H9 (cell line): ENCODE data around the gene BRMS1L. TPM values are rescaled to one million over a fixed set of nuclear protein-coding genes. Genes with fewer than 3 reads are reported as not detected.

Source experiments
- DNase-seq: peaks from one replicate; pipeline ENCODE4 v3.0.0-alpha.2; 2017
- H2AFZ ChIP-seq: one replicate; pipeline ENCODE4 v1.6.1; 2013; ENCODE audit warnings: mild to moderate bottlenecking, low read length, control low read depth, moderate library complexity
- H2AK5ac ChIP-seq: 2 replicates; pipeline ENCODE4 v1.6.1; 2013; ENCODE audit warnings: low read length, control low read depth, mixed read lengths; ENCODE audit not compliant: insufficient read length
- H2BK120ac ChIP-seq: one replicate; pipeline ENCODE4 v1.6.1; 2013; ENCODE audit warnings: low read depth, mild to moderate bottlenecking, low read length, control low read depth, inconsistent platforms; ENCODE audit not compliant: poor library complexity, severe bottlenecking
- H2BK12ac ChIP-seq: 2 replicates; pipeline ENCODE4 v1.6.1; 2013; ENCODE audit warnings: low read length, control low read depth, mixed read lengths, low read depth; ENCODE audit not compliant: insufficient read length
- H2BK15ac ChIP-seq: 2 replicates; pipeline ENCODE4 v1.6.1; 2013; ENCODE audit warnings: low read depth, low read length, control low read depth
- H2BK20ac ChIP-seq: one replicate; pipeline ENCODE4 v1.6.1; 2013; ENCODE audit warnings: low read depth, mild to moderate bottlenecking, low read length, control low read depth, inconsistent platforms; ENCODE audit not compliant: poor library complexity, severe bottlenecking
- H2BK5ac ChIP-seq: 2 replicates; pipeline ENCODE4 v1.6.1; 2013; ENCODE audit warnings: low read length, control low read depth, mixed read lengths; ENCODE audit not compliant: insufficient read length
- H3K14ac ChIP-seq: 2 replicates; pipeline ENCODE4 v1.6.1; 2013; ENCODE audit warnings: low read length, control low read depth; ENCODE audit not compliant: insufficient read depth
- H3K18ac ChIP-seq: 2 replicates; pipeline ENCODE4 v1.6.1; 2013; ENCODE audit warnings: low read depth, mild to moderate bottlenecking, mixed read lengths, low read length, control low read depth; ENCODE audit not compliant: insufficient read length
- H3K23ac ChIP-seq: 2 replicates; pipeline ENCODE4 v1.6.1; 2013; ENCODE audit warnings: low read length, control low read depth, mixed read lengths, low read depth; ENCODE audit not compliant: insufficient read length
- H3K23me2 ChIP-seq: 2 replicates; pipeline ENCODE4 v1.6.1; 2013; ENCODE audit warnings: low read depth, mild to moderate bottlenecking, mixed read lengths, low read length, control low read depth; ENCODE audit not compliant: insufficient read length, poor library complexity, severe bottlenecking
- H3K27ac ChIP-seq: 2 replicates; pipeline ENCODE4 v1.5.1; 2013; ENCODE audit warnings: low read length, control low read depth, mixed read lengths, low read depth; ENCODE audit not compliant: insufficient read length
- H3K27me3 ChIP-seq: 2 replicates; pipeline ENCODE4 v1.6.1; 2013; ENCODE audit warnings: low read length, control low read depth, inconsistent platforms; ENCODE audit not compliant: insufficient read depth
- H3K4ac ChIP-seq: 2 replicates; pipeline ENCODE4 v1.6.1; 2013; ENCODE audit warnings: low read depth, mild to moderate bottlenecking, control low read depth, inconsistent platforms, low read length, moderate library complexity
- H3K4me1 ChIP-seq: 2 replicates; pipeline ENCODE4 v1.6.1; 2013; ENCODE audit warnings: low read length, control low read depth, inconsistent platforms; ENCODE audit not compliant: insufficient read depth
- H3K4me2 ChIP-seq: 2 replicates; pipeline ENCODE4 v1.6.1; 2013; ENCODE audit warnings: low read length, control low read depth, mixed read lengths; ENCODE audit not compliant: insufficient read length, insufficient read depth
- H3K56ac ChIP-seq: 2 replicates; pipeline ENCODE4 v1.6.1; 2013; ENCODE audit warnings: low read depth, mild to moderate bottlenecking, mixed read lengths, low read length, control low read depth; ENCODE audit not compliant: insufficient read length
- H3K79me1 ChIP-seq: 2 replicates; pipeline ENCODE4 v1.6.1; 2013; ENCODE audit warnings: low read depth, mild to moderate bottlenecking, moderate library complexity, low read length, control low read depth, inconsistent platforms; ENCODE audit not compliant: insufficient read depth, poor library complexity, severe bottlenecking
- H3K79me2 ChIP-seq: 2 replicates; pipeline ENCODE4 v1.6.1; 2013; ENCODE audit warnings: low read length, control low read depth, inconsistent platforms; ENCODE audit not compliant: insufficient read depth
- H3K9ac ChIP-seq: 2 replicates; pipeline ENCODE4 v1.6.1; 2013; ENCODE audit warnings: low read length, control low read depth, mixed read lengths; ENCODE audit not compliant: insufficient read length; ENCODE audit errors: extremely low read depth
- H3K9me3 ChIP-seq: one replicate; pipeline ENCODE4 v1.6.1; 2013; ENCODE audit warnings: low read depth, low read length, inconsistent platforms; ENCODE audit not compliant: control insufficient read depth
- H3T11ph ChIP-seq: one replicate; pipeline ENCODE4 v1.6.1; 2013; ENCODE audit warnings: mild to moderate bottlenecking, low read length, control low read depth, inconsistent platforms
- H4K20me1 ChIP-seq: one replicate; pipeline ENCODE4 v1.6.1; 2013; ENCODE audit not compliant: control insufficient read depth, insufficient read length, insufficient read depth
- H4K5ac ChIP-seq: 2 replicates; pipeline ENCODE4 v1.6.1; 2013; ENCODE audit warnings: low read depth, mild to moderate bottlenecking, mixed read lengths, low read length, control low read depth; ENCODE audit not compliant: insufficient read length
- H4K8ac ChIP-seq: replicated peaks from 2 replicates; pipeline ENCODE4 v1.6.1; 2013; ENCODE audit warnings: low read length, control low read depth, mixed read lengths, low read depth; ENCODE audit not compliant: insufficient read length
- H4K91ac ChIP-seq: 2 replicates; pipeline ENCODE4 v1.6.1; 2013; ENCODE audit warnings: low read depth, mild to moderate bottlenecking, moderate library complexity, mixed read lengths, low read length, control low read depth; ENCODE audit not compliant: insufficient read length
- H3K27ac Mint-ChIP-seq, 3 experiments: 2 replicates in 2 of 3; 3 replicates in 1 of 3; pipeline ENCODE4 v1.8.0; 2020 to 2021; ENCODE audit warnings: mixed read lengths in 3 of 3, mild to moderate bottlenecking in 1 of 3, moderate library complexity in 1 of 3
- H3K27me3 Mint-ChIP-seq: 2 replicates; pipeline ENCODE4 v1.8.0; 2021; ENCODE audit warnings: low read depth, mild to moderate bottlenecking, moderate library complexity, mixed read lengths
- H3K36me3 Mint-ChIP-seq, 3 experiments: 2 replicates in 2 of 3; 3 replicates in 1 of 3; pipeline ENCODE4 v1.8.0; 2020 to 2021; ENCODE audit warnings: low read depth in 3 of 3, mixed read lengths in 3 of 3; ENCODE audit not compliant: insufficient read depth in 1 of 3
- H3K4me1 Mint-ChIP-seq, 2 experiments: 2 replicates each; pipeline ENCODE4 v1.8.0; 2020; ENCODE audit warnings: mixed read lengths in 2 of 2
- H3K4me3 Mint-ChIP-seq, 2 experiments: 2 replicates in 1 of 2; 3 replicates in 1 of 2; pipeline ENCODE4 v1.8.0; 2020 to 2021; ENCODE audit warnings: mild to moderate bottlenecking in 2 of 2, mixed read lengths in 2 of 2, moderate library complexity in 1 of 2
- H3K9me3 Mint-ChIP-seq, 2 experiments: 2 replicates in 1 of 2; 3 replicates in 1 of 2; pipeline ENCODE4 v1.8.0; 2020; ENCODE audit warnings: mild to moderate bottlenecking in 2 of 2, mixed read lengths in 2 of 2, moderate library complexity in 1 of 2
- CTCF ChIP-seq: fragments of 200-600 bp; sonication (generic); conservative IDR thresholded peaks from 3 replicates; pipeline ENCODE4 v1.8.0; 2021; ENCODE audit warnings: antibody characterized with exemption, mild to moderate bottlenecking
- WGBS: extraction: QIAGEN DNeasy Blood & Tissue Kit; methylation state at CpG from one replicate; pipeline ENCODE4 v1.1.7; 2013; ENCODE audit warnings: missing lambda C conversion rate, low lambda C conversion rate, mixed read lengths; ENCODE audit not compliant: insufficient read length; ENCODE audit errors: extremely low coverage; 5-methylcytosine and 5-hydroxymethylcytosine counted together
- total RNA-seq: library from RNA; stranded (reverse); gene quantifications from 2 replicates; pipeline ENCODE4 v1.2.1, GENCODE V29; 2021

Gene BRMS1L
- total RNA-seq, 1 experiment from 2014 or later: 12.9 TPM

DNA sequence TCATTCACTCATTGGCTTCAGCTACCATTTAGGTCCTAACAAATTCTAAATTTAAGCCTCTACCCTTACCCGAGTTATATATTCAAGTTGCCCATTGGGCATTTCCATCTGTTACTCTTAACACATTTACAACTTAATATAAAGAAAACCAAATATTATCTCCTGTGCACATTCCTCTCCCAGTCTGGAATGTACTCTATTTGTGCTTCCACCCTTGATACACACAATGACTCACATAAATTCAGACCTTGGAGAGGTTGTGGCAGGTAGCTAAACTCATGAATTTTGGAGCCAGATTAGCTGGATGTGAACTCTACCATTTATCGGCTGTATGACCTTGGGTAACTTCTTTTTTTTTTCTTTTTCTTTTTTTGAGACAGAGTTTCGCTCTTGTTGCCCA is 51.1 kb downstream of the BRMS1L start:
- no peak overlapping the region for H3K4ac ChIP-seq
- no peak overlapping the region for H3K23ac ChIP-seq
- no peak overlapping the region for H2BK120ac ChIP-seq
- no peak overlapping the region for H4K5ac ChIP-seq
- H3K4me1 ChIP-seq: no peaks in the 10 kb centered on the region
- no peaks in the 10 kb centered on the region for H3K23me2 ChIP-seq
- H3K9me3 ChIP-seq: no peaks in the 10 kb centered on the region
- Mint-ChIP-seq H3K36me3 (no peaks in the 10 kb centered on the region), H3K4me3 (no peak overlapping the region), H3K4me1 (no peaks in the 10 kb centered on the region), H3K27ac (no peak overlapping the region), H3K27me3 (no peaks in the 10 kb centered on the region), H3K9me3 (0 out of 5 replicates have a peak, but pooled peaks cover 0 to 1% of the 10 kb centered on the region in 2 experiments)
- H3K79me2 ChIP-seq: no peaks in the 10 kb centered on the region
- no peak overlapping the region for H3K27ac ChIP-seq
- no peak overlapping the region for H3T11ph ChIP-seq
- no peak overlapping the region for H3K4me2 ChIP-seq
- no peak overlapping the region for H2AFZ ChIP-seq
- no peak overlapping the region for H2BK20ac ChIP-seq
- no peak overlapping the region for H2BK15ac ChIP-seq
- no peak overlapping the region for H2BK5ac ChIP-seq
- DNase-seq: no peak
- H2BK12ac ChIP-seq: no peak overlapping the region
- H3K9ac ChIP-seq: no peak overlapping the region
- no peak overlapping the region for H3K18ac ChIP-seq
- H4K20me1 ChIP-seq: no peaks in the 10 kb centered on the region
- no peak overlapping the region for H2AK5ac ChIP-seq
- no peak overlapping the region for H4K91ac ChIP-seq
- WGBS: no CpG with 5 or more reads among the region's 3 CpGs
- H3K14ac ChIP-seq: no peak overlapping the region
- no peak overlapping the region for H4K8ac ChIP-seq
- H3K27me3 ChIP-seq: no peaks in the 10 kb centered on the region
- H3K56ac ChIP-seq: no peak overlapping the region
- no peaks in the 10 kb centered on the region for H3K79me1 ChIP-seq
- TF ChIP-seq CTCF: no peak
